ENCODE data around the gene TOGARAM1. TPM values are rescaled to one million over a fixed set of nuclear protein-coding genes. Genes with fewer than 3 reads are reported as not detected.

TOGARAM1 gene
- total and polyA plus RNA-seq, 5 donors from 2014 or later, result 6.4 to 17.2 (median 9.3) TPM

GRCh38 chr14:44962334-44963043 lies 499 bp downstream of the TOGARAM1 start:
- peaks cover 4% of the 10 kb centered on the region for H3K27me3 Mint-ChIP-seq
- ATAC-seq (ENCODE audit: low read depth in 2 of 2) (peak; percentile 35 to 42), DNase-seq (peak in 1 of 3 donors; percentile 63)
- H3K4me1 Mint-ChIP-seq, result peaks cover 19 to 48% (median 45%) of the 10 kb centered on the region in 4 donors
- no peaks in the 10 kb centered on the region for H3K27me3 ChIP-seq (ENCODE audit: control insufficient read depth, insufficient read depth, low read length)
- H3K9me3 ChIP-seq (ENCODE audit: control insufficient read depth in 2 of 2, low read length in 2 of 2), result peaks cover 0 to 3% of the 10 kb centered on the region in 2 experiments
- no peak overlapping the region for H3K4me3 Mint-ChIP-seq
- peaks cover 0 to 13% (median 2%) of the 10 kb centered on the region in 7 donors for H3K9me3 Mint-ChIP-seq
- H3K36me3 Mint-ChIP-seq, result peaks cover 15% of the 10 kb centered on the region
- no peak overlapping the region for H3K27ac Mint-ChIP-seq
- no peaks in the 10 kb centered on the region for H3K36me3 ChIP-seq (ENCODE audit: control insufficient read depth, insufficient read depth, low read length)
- peak overlapping the region; percentile 95 for H3K27ac ChIP-seq (ENCODE audit: insufficient read depth, low read length, poor library complexity, severe bottlenecking)
- peak overlapping the region; percentile 99 for H3K4me3 ChIP-seq (ENCODE audit: low read depth, low read length)
- H3K4me1 ChIP-seq (ENCODE audit: control insufficient read depth, insufficient read depth, low read length, poor library complexity, severe bottlenecking), result peaks cover 67% of the 10 kb centered on the region

GRCh38 chr14:44963044-44963528 lies 1.1 kb downstream of the TOGARAM1 start:
- Histone ChIP-seq H3K36me3 (ENCODE audit: control insufficient read depth, insufficient read depth, low read length) (no peaks in the 10 kb centered on the region), H3K4me3 (ENCODE audit: low read depth, low read length) (peak overlapping the region; percentile 99), H3K9me3 (ENCODE audit: control insufficient read depth in 2 of 2, low read length in 2 of 2) (peaks cover 0 to 3% of the 10 kb centered on the region in 2 experiments), H3K4me1 (ENCODE audit: control insufficient read depth, insufficient read depth, low read length, poor library complexity, severe bottlenecking) (peaks cover 66% of the 10 kb centered on the region), H3K27me3 (ENCODE audit: control insufficient read depth, insufficient read depth, low read length) (no peaks in the 10 kb centered on the region), H3K27ac (ENCODE audit: insufficient read depth, low read length, poor library complexity, severe bottlenecking) (peak overlapping the region; percentile 95)
- Mint-ChIP-seq H3K27ac (no peak overlapping the region), H3K9me3 (peaks cover 0 to 14% (median 2%) of the 10 kb centered on the region in 7 donors), H3K4me3 (no peak overlapping the region), H3K4me1 (peaks cover 24 to 52% (median 45%) of the 10 kb centered on the region in 4 donors), H3K36me3 (peaks cover 16% of the 10 kb centered on the region), H3K27me3 (peaks cover 4% of the 10 kb centered on the region)
- ATAC-seq (ENCODE audit: low read depth in 2 of 2) (no peak), DNase-seq (no peak)

GRCh38 chr14:44963775-44964380 lies 1.9 kb downstream of the TOGARAM1 start:
- no peak overlapping the region for H3K27ac Mint-ChIP-seq
- Histone ChIP-seq H3K4me3 (ENCODE audit: low read depth, low read length) (peak overlapping the region; percentile 99), H3K4me1 (ENCODE audit: control insufficient read depth, insufficient read depth, low read length, poor library complexity, severe bottlenecking) (peaks cover 60% of the 10 kb centered on the region), H3K27ac (ENCODE audit: insufficient read depth, low read length, poor library complexity, severe bottlenecking) (no peak overlapping the region), H3K36me3 (ENCODE audit: control insufficient read depth, insufficient read depth, low read length) (no peaks in the 10 kb centered on the region), H3K9me3 (ENCODE audit: control insufficient read depth in 2 of 2, low read length in 2 of 2) (peaks cover 0 to 3% of the 10 kb centered on the region in 2 experiments), H3K27me3 (ENCODE audit: control insufficient read depth, insufficient read depth, low read length) (no peaks in the 10 kb centered on the region)
- peak in 1 of 3 donors; percentile 20 for DNase-seq
- H3K4me3 Mint-ChIP-seq, result no peak overlapping the region
- H3K4me1 Mint-ChIP-seq, result peaks cover 30 to 52% (median 47%) of the 10 kb centered on the region in 4 donors
- peaks cover 21% of the 10 kb centered on the region for H3K36me3 Mint-ChIP-seq
- ATAC-seq (ENCODE audit: low read depth in 2 of 2), result no peak
- peaks cover 4% of the 10 kb centered on the region for H3K27me3 Mint-ChIP-seq
- peaks cover 0 to 20% (median 5%) of the 10 kb centered on the region in 7 donors for H3K9me3 Mint-ChIP-seq

GRCh38 chr14:44966601-44967336 lies 4.8 kb downstream of the TOGARAM1 start:
- H3K9me3 ChIP-seq (ENCODE audit: control insufficient read depth in 2 of 2, low read length in 2 of 2), result peaks cover 4 to 10% of the 10 kb centered on the region in 2 experiments
- H3K4me1 ChIP-seq (ENCODE audit: control insufficient read depth, insufficient read depth, low read length, poor library complexity, severe bottlenecking), result peaks cover 39% of the 10 kb centered on the region
- DNase-seq, result no peak
- H3K4me3 ChIP-seq (ENCODE audit: low read depth, low read length), result peak overlapping the region; percentile 61
- H3K4me3 Mint-ChIP-seq, result peak overlapping the region; percentile 55 to 87 (median 66)
- H3K9me3 Mint-ChIP-seq, result peaks cover 6 to 28% (median 12%) of the 10 kb centered on the region in 7 donors
- peaks cover 48 to 76% (median 56%) of the 10 kb centered on the region in 4 donors for H3K4me1 Mint-ChIP-seq
- no peak overlapping the region for H3K27ac Mint-ChIP-seq
- H3K36me3 ChIP-seq (ENCODE audit: control insufficient read depth, insufficient read depth, low read length), result peaks cover 3% of the 10 kb centered on the region
- H3K36me3 Mint-ChIP-seq, result peaks cover 42% of the 10 kb centered on the region
- H3K27me3 Mint-ChIP-seq, result peaks cover 4% of the 10 kb centered on the region
- no peak for ATAC-seq (ENCODE audit: low read depth in 2 of 2)
- H3K27me3 ChIP-seq (ENCODE audit: control insufficient read depth, insufficient read depth, low read length), result no peaks in the 10 kb centered on the region
- H3K27ac ChIP-seq (ENCODE audit: insufficient read depth, low read length, poor library complexity, severe bottlenecking), result no peak overlapping the region

GRCh38 chr14:44968714-44969113 lies 6.7 kb downstream of the TOGARAM1 start:
- H3K9me3 Mint-ChIP-seq, result peaks cover 8 to 28% (median 14%) of the 10 kb centered on the region in 7 donors
- peaks cover 62 to 89% (median 70%) of the 10 kb centered on the region in 4 donors for H3K4me1 Mint-ChIP-seq
- Histone ChIP-seq H3K27ac (ENCODE audit: insufficient read depth, low read length, poor library complexity, severe bottlenecking) (no peak overlapping the region), H3K4me1 (ENCODE audit: control insufficient read depth, insufficient read depth, low read length, poor library complexity, severe bottlenecking) (peaks cover 26% of the 10 kb centered on the region), H3K9me3 (ENCODE audit: control insufficient read depth in 2 of 2, low read length in 2 of 2) (peaks cover 4 to 10% of the 10 kb centered on the region in 2 experiments), H3K27me3 (ENCODE audit: control insufficient read depth, insufficient read depth, low read length) (no peaks in the 10 kb centered on the region), H3K4me3 (ENCODE audit: low read depth, low read length) (peak overlapping the region; percentile 42), H3K36me3 (ENCODE audit: control insufficient read depth, insufficient read depth, low read length) (peaks cover 6% of the 10 kb centered on the region)
- ATAC-seq (ENCODE audit: low read depth in 2 of 2), result no peak
- H3K4me3 Mint-ChIP-seq, result peak overlapping the region; percentile 32 to 83 (median 54)
- no peak for DNase-seq
- H3K36me3 Mint-ChIP-seq, result peaks cover 49% of the 10 kb centered on the region
- no peak overlapping the region for H3K27ac Mint-ChIP-seq
- H3K27me3 Mint-ChIP-seq, result no peaks in the 10 kb centered on the region

- peaks cover 8 to 17% (median 15%) of the 10 kb centered on the region in 7 donors for H3K9me3 Mint-ChIP-seq
- H3K4me1 Mint-ChIP-seq, result peaks cover 50 to 80% (median 72%) of the 10 kb centered on the region in 4 donors
- Histone ChIP-seq H3K27ac (ENCODE audit: insufficient read depth, low read length, poor library complexity, severe bottlenecking) (no peak overlapping the region), H3K27me3 (ENCODE audit: control insufficient read depth, insufficient read depth, low read length) (no peaks in the 10 kb centered on the region), H3K36me3 (ENCODE audit: control insufficient read depth, insufficient read depth, low read length) (peaks cover 6% of the 10 kb centered on the region), H3K4me3 (ENCODE audit: low read depth, low read length) (peak overlapping the region; percentile 16), H3K4me1 (ENCODE audit: control insufficient read depth, insufficient read depth, low read length, poor library complexity, severe bottlenecking) (peaks cover 15% of the 10 kb centered on the region), H3K9me3 (ENCODE audit: control insufficient read depth in 2 of 2, low read length in 2 of 2) (peaks cover 4 to 7% of the 10 kb centered on the region in 2 experiments)
- H3K4me3 Mint-ChIP-seq, result peak overlapping the region in 3 of 4 donors; percentile 21 to 83 (median 48)
- DNase-seq, result no peak
- ATAC-seq (ENCODE audit: low read depth in 2 of 2), result no peak
- H3K27ac Mint-ChIP-seq, result no peak overlapping the region
- peaks cover 40% of the 10 kb centered on the region for H3K36me3 Mint-ChIP-seq
- H3K27me3 Mint-ChIP-seq, result no peaks in the 10 kb centered on the region
Observed at GRCh38 chr14:44970907-44971306, 8.9 kb downstream of the TOGARAM1 start.

- no peaks in the 10 kb centered on the region for H3K27me3 Mint-ChIP-seq
- H3K36me3 ChIP-seq (ENCODE audit: control insufficient read depth, insufficient read depth, low read length), result peaks cover 6% of the 10 kb centered on the region
- H3K4me1 Mint-ChIP-seq, result peaks cover 54 to 80% (median 74%) of the 10 kb centered on the region in 4 donors
- H3K4me3 Mint-ChIP-seq, result peak overlapping the region in 3 of 4 donors; percentile 1 to 83 (median 15)
- H3K27me3 ChIP-seq (ENCODE audit: control insufficient read depth, insufficient read depth, low read length), result no peaks in the 10 kb centered on the region
- peaks cover 4 to 7% of the 10 kb centered on the region in 2 experiments for H3K9me3 ChIP-seq (ENCODE audit: control insufficient read depth in 2 of 2, low read length in 2 of 2)
- H3K27ac Mint-ChIP-seq, result no peak overlapping the region
- H3K4me3 ChIP-seq (ENCODE audit: low read depth, low read length), result peak overlapping the region; percentile 16
- peaks cover 8 to 17% (median 15%) of the 10 kb centered on the region in 7 donors for H3K9me3 Mint-ChIP-seq
- ATAC-seq (ENCODE audit: low read depth in 2 of 2), result no peak
- H3K27ac ChIP-seq (ENCODE audit: insufficient read depth, low read length, poor library complexity, severe bottlenecking), result no peak overlapping the region
- H3K36me3 Mint-ChIP-seq, result peaks cover 40% of the 10 kb centered on the region
- peaks cover 15% of the 10 kb centered on the region for H3K4me1 ChIP-seq (ENCODE audit: control insufficient read depth, insufficient read depth, low read length, poor library complexity, severe bottlenecking)
- no peak for DNase-seq
Observed at GRCh38 chr14:44971459-44971858, 9.5 kb downstream of the TOGARAM1 start.
